Liver (tissue), 9 donors: ENCODE data around the gene CACNA1A. TPM values are rescaled to one million over a fixed set of nuclear protein-coding genes. Genes with fewer than 3 reads are reported as not detected.
A peak's percentile ranks its signal among the peaks of the same experiment; 100 is the strongest.

Source experiments
- DNase-seq: peaks from one replicate; pipeline ENCODE4 v3.0.0-alpha.2; 2017; ENCODE audit warnings: low spot score
- H3K27ac ChIP-seq, 2 donors: one replicate each; pipeline ENCODE4 v1.7.0; 2013; ENCODE audit warnings: inconsistent platforms in 2 of 2, low read length in 2 of 2, control low read depth in 1 of 2, low read depth in 1 of 2, mild to moderate bottlenecking in 1 of 2
- H3K27me3 ChIP-seq, 4 donors: one replicate each; pipeline versions ENCODE4 v1.6.1 to v1.7.0; 2013; ENCODE audit warnings: low read length in 3 of 4, inconsistent platforms in 1 of 4, mild to moderate bottlenecking in 1 of 4, moderate library complexity in 1 of 4; ENCODE audit not compliant: control insufficient read depth in 4 of 4, insufficient read depth in 4 of 4
- H3K36me3 ChIP-seq, 4 donors: one replicate each; pipeline versions ENCODE4 v1.6.1 to v1.7.0; 2013; ENCODE audit warnings: low read length in 3 of 4, mild to moderate bottlenecking in 3 of 4, low read depth in 1 of 4, moderate library complexity in 1 of 4; ENCODE audit not compliant: control insufficient read depth in 4 of 4, insufficient read depth in 3 of 4
- H3K4me1 ChIP-seq, 4 donors: one replicate each; pipeline versions ENCODE4 v1.6.1 to v1.7.0; 2013; ENCODE audit warnings: low read length in 3 of 4, mild to moderate bottlenecking in 3 of 4, moderate library complexity in 1 of 4; ENCODE audit not compliant: control insufficient read depth in 4 of 4, insufficient read depth in 4 of 4
- H3K4me3 ChIP-seq, 3 donors: one replicate each; pipeline versions ENCODE4 v1.6.1 to v1.7.0; 2013; ENCODE audit warnings: low read length in 3 of 3, control low read depth in 1 of 3, low read depth in 1 of 3, mild to moderate bottlenecking in 1 of 3
- H3K9ac ChIP-seq, 2 donors: one replicate each; pipeline ENCODE4 v1.7.0; 2013; ENCODE audit warnings: low read length in 2 of 2, mild to moderate bottlenecking in 2 of 2, moderate library complexity in 2 of 2, control low read depth in 1 of 2, low read depth in 1 of 2
- H3K9me3 ChIP-seq, 4 donors: one replicate each; pipeline versions ENCODE4 v1.6.1 to v1.7.0; 2013; ENCODE audit warnings: low read length in 3 of 4; ENCODE audit not compliant: control insufficient read depth in 4 of 4
- ATF3 ChIP-seq: IDR thresholded peaks from 2 replicates; pipeline ENCODE4 v1.6.1; 2016; ENCODE audit warnings: antibody characterized with exemption
- CTCF ChIP-seq: fragments of 150-350 bp; IDR thresholded peaks from 2 replicates; pipeline ENCODE4 v1.5.1; 2017; ENCODE audit warnings: improper control_type of control experiment, low read depth, low read length; ENCODE audit not compliant: missing input control
- EGR1 ChIP-seq, 2 donors: IDR thresholded peaks; 2 replicates each; pipeline ENCODE4 v1.6.1; 2016 to 2018; ENCODE audit warnings: antibody characterized with exemption in 2 of 2, low read depth in 2 of 2
- FOXA1 ChIP-seq: IDR thresholded peaks from 2 replicates; pipeline ENCODE4 v1.6.1; 2016; ENCODE audit warnings: antibody characterized with exemption
- FOXA2 ChIP-seq: IDR thresholded peaks from 2 replicates; pipeline ENCODE4 v1.6.1; 2016; ENCODE audit warnings: antibody characterized with exemption
- HNF4A ChIP-seq, 2 donors: conservative IDR thresholded peaks; 2 replicates each; pipeline ENCODE4 v1.6.1; 2016; ENCODE audit warnings: antibody characterized with exemption in 2 of 2, mild to moderate bottlenecking in 2 of 2
- HNF4G ChIP-seq: IDR thresholded peaks from 2 replicates; pipeline ENCODE4 v1.6.1; 2016; ENCODE audit warnings: antibody characterized with exemption
- JUND ChIP-seq, 2 donors: IDR thresholded peaks; 2 replicates each; pipeline ENCODE4 v1.6.1; 2016; ENCODE audit warnings: antibody characterized with exemption in 2 of 2
- NR2F2 ChIP-seq: IDR thresholded peaks from 2 replicates; pipeline ENCODE4 v1.6.1; 2016; ENCODE audit warnings: antibody characterized with exemption
- RAD21 ChIP-seq, 2 donors: IDR thresholded peaks; 2 replicates each; pipeline ENCODE4 v1.6.1; 2016; ENCODE audit warnings: antibody characterized with exemption in 2 of 2, mild to moderate bottlenecking in 2 of 2
- REST ChIP-seq: IDR thresholded peaks from 2 replicates; pipeline ENCODE4 v1.6.1; 2016; ENCODE audit warnings: antibody characterized with exemption, mild to moderate bottlenecking
- RXRA ChIP-seq, 2 donors: IDR thresholded peaks; 2 replicates each; pipeline ENCODE4 v1.6.1; 2017 to 2018; ENCODE audit warnings: antibody characterized with exemption in 2 of 2, mild to moderate bottlenecking in 1 of 2
- SP1 ChIP-seq: IDR thresholded peaks from 2 replicates; pipeline ENCODE4 v1.6.1; 2018; ENCODE audit warnings: antibody characterized with exemption, mild to moderate bottlenecking
- TAF1 ChIP-seq: conservative IDR thresholded peaks from 2 replicates; pipeline ENCODE4 v1.6.1; 2016; ENCODE audit warnings: antibody characterized with exemption, mild to moderate bottlenecking
- YY1 ChIP-seq: IDR thresholded peaks from 2 replicates; pipeline ENCODE4 v1.6.1; 2016; ENCODE audit warnings: antibody characterized with exemption, mild to moderate bottlenecking
- ZBTB33 ChIP-seq: IDR thresholded peaks from 2 replicates; pipeline ENCODE4 v1.6.1; 2016; ENCODE audit warnings: antibody characterized with exemption
- WGBS: extraction: QIAGEN DNeasy Blood & Tissue Kit; methylation state at CpG from one replicate; pipeline ENCODE4 v1.1.7; 2013; 5-methylcytosine and 5-hydroxymethylcytosine counted together
- polyA plus RNA-seq, 2 donors: library from polyadenylated mRNA; stranded (reverse) in 1 of 2; unstranded in 1 of 2; fragments of 200-250 nt in 1 of 2; fragments of >200 nt in 1 of 2; fragmentation: Nextera tagmentation in 1 of 2; extraction: Ambion mirVana in 1 of 2; gene quantifications; one replicate each; pipeline versions ENCODE4 v1.2.1 to v1.2.3, GENCODE V29; 2013 to 2015
- total RNA-seq, 2 donors: library from RNA; depleted of rRNA; stranded (reverse); fragments of >200 nt; gene quantifications; one replicate each; pipeline ENCODE4 v1.2.3, GENCODE V29; 2014
- donor health status: healthy.
- donor health status: healthy.
- donor health status: healthy.
- donor health status: healthy.
- donor health status: healthy.

The CACNA1A gene
- total RNA-seq (under 1 TPM in 1 of 2 donors, not detected in 1; 0.17 TPM), polyA plus RNA-seq (under 1 TPM; 0.09 to 0.17 TPM)

- no peak for DNase-seq
- Histone ChIP-seq H3K36me3 (no peaks in the 10 kb centered on the region), H3K9ac (no peak within 1 kb of the TSS), H3K4me1 (no peaks in the 10 kb centered on the region), H3K4me3 (peak within 1 kb of the TSS in 1 of 3 donors; percentile 22), H3K27ac (no peak within 1 kb of the TSS), H3K9me3 (no peaks in the 10 kb centered on the region), H3K27me3 (peaks cover 0 to 9% (median 2%) of the 10 kb centered on the region in 4 donors)
- WGBS: 2% methylated on average over 21 of the region's 21 CpGs
- TF ChIP-seq REST: no peak
- no peak for TF ChIP-seq TAF1
- no peak for TF ChIP-seq EGR1 (IDR thresholded peaks at IDR 0.05; ENCODE audit: low read depth in 2 of 2)
- TF ChIP-seq RAD21 (IDR thresholded peaks at IDR 0.05): no peak
- TF ChIP-seq SP1: no peak
- no peak for TF ChIP-seq ZBTB33
- TF ChIP-seq HNF4G: no peak
- no peak for TF ChIP-seq NR2F2
- no peak for TF ChIP-seq FOXA2
- no peak for TF ChIP-seq YY1
- no peak for TF ChIP-seq FOXA1
- TF ChIP-seq JUND (IDR thresholded peaks at IDR 0.05): no peak
- no peak for TF ChIP-seq HNF4A (conservative IDR thresholded peaks at IDR 0.05)
Observed at GRCh38 chr19:13506471-13506820, at the start of gene CACNA1A. CACNA1A (minus strand) TSS chr19:13506479; CDS start chr19:13506224, 255 bp downstream.

GRCh38 chr19:13554506-13555240 lies 48.4 kb upstream of the CACNA1A start:
- Histone ChIP-seq H3K4me1 (no peaks in the 10 kb centered on the region), H3K36me3 (no peaks in the 10 kb centered on the region), H3K9ac (no peak overlapping the region), H3K27ac (no peak overlapping the region), H3K9me3 (peaks cover 0 to 3% (median 0%) of the 10 kb centered on the region in 4 donors), H3K27me3 (peaks cover 0 to 7% (median 2%) of the 10 kb centered on the region in 4 donors), H3K4me3 (no peak overlapping the region)
- 49% methylated on average over 10 of the region's 10 CpGs for WGBS
- DNase-seq: no peak
- no peak for TF ChIP-seq REST
- no peak for TF ChIP-seq YY1
- TF ChIP-seq CTCF: no peak
- TF ChIP-seq TAF1: no peak
- TF ChIP-seq ATF3: no peak
- no peak for TF ChIP-seq FOXA2
- TF ChIP-seq RAD21 (IDR thresholded peaks at IDR 0.05): no peak
- TF ChIP-seq EGR1 (IDR thresholded peaks at IDR 0.05; ENCODE audit: low read depth in 2 of 2): no peak
- TF ChIP-seq HNF4A (conservative IDR thresholded peaks at IDR 0.05): no peak
- TF ChIP-seq SP1: no peak
- no peak for TF ChIP-seq RXRA (IDR thresholded peaks at IDR 0.05)
